Thyroid gland (tissue), 4 donors: ENCODE results near the gene COL27A1.

ENCODE experiments used
- POLR2A ChIP-seq, 2 donors: fragments of 450-650 bp; IDR thresholded peaks; one replicate each; pipeline ENCODE4 v1.6.1; 2017; ENCODE audit warnings: antibody characterized with exemption in 2 of 2, mild to moderate bottlenecking in 2 of 2, moderate library complexity in 1 of 2
- TF ChIP-seq, protein P1 (sequence below), 6 experiments: fragments of 200-600 bp in 3 of 6; fragments of 450-650 bp in 3 of 6; sonication (generic) in 3 of 6; IDR thresholded peaks; one replicate each; pipeline ENCODE4 v1.5.1; 2016 to 2019; ENCODE audit warnings: antibody characterized with exemption in 6 of 6, mild to moderate bottlenecking in 2 of 6, inconsistent platforms in 1 of 6, moderate library complexity in 1 of 6

GRCh38 chr9:114207845-114208244 is 52.5 kb downstream of the COL27A1 start:
- TF ChIP-seq, protein P1, sequence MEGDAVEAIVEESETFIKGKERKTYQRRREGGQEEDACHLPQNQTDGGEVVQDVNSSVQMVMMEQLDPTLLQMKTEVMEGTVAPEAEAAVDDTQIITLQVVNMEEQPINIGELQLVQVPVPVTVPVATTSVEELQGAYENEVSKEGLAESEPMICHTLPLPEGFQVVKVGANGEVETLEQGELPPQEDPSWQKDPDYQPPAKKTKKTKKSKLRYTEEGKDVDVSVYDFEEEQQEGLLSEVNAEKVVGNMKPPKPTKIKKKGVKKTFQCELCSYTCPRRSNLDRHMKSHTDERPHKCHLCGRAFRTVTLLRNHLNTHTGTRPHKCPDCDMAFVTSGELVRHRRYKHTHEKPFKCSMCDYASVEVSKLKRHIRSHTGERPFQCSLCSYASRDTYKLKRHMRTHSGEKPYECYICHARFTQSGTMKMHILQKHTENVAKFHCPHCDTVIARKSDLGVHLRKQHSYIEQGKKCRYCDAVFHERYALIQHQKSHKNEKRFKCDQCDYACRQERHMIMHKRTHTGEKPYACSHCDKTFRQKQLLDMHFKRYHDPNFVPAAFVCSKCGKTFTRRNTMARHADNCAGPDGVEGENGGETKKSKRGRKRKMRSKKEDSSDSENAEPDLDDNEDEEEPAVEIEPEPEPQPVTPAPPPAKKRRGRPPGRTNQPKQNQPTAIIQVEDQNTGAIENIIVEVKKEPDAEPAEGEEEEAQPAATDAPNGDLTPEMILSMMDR (IDR thresholded peaks at IDR 0.05): no peak
- TF ChIP-seq POLR2A (IDR thresholded peaks at IDR 0.05): no peak
